Astrocyte (in vitro differentiated cells and primary cell): ENCODE data around the gene RPS6KA2. TPM values are rescaled to one million over a fixed set of nuclear protein-coding genes. Genes with fewer than 3 reads are reported as not detected.

Source experiments
- DNase-seq: peaks from one replicate; pipeline ENCODE4 v3.0.0-alpha.2; 2010; ENCODE audit warnings: low read depth
- FAIRE-seq: peaks from 2 replicates; lab custom pipeline; 2011; peaks lifted over from hg19 to GRCh38; lab: Jason Lieb, UNC
- H2AFZ ChIP-seq: 2 replicates; pipeline ENCODE4 v1.6.0; 2012; ENCODE audit warnings: low read depth, low read length, inconsistent platforms
- H3K27ac ChIP-seq: 2 replicates; pipeline ENCODE4 v1.5.1; 2011; ENCODE audit warnings: low read depth, low read length, inconsistent platforms
- H3K27me3 ChIP-seq: 2 replicates; pipeline ENCODE4 v1.6.0; 2011; ENCODE audit warnings: low read length, inconsistent platforms; ENCODE audit not compliant: insufficient read depth
- H3K36me3 ChIP-seq: 2 replicates; pipeline ENCODE4 v1.5.1; 2011; ENCODE audit warnings: low read length, inconsistent platforms; ENCODE audit not compliant: insufficient read depth
- H3K4me1 ChIP-seq: 2 replicates; pipeline ENCODE4 v1.5.1; 2011; ENCODE audit warnings: low read length, inconsistent platforms; ENCODE audit not compliant: insufficient read depth
- H3K4me2 ChIP-seq: 2 replicates; pipeline ENCODE4 v1.6.0; 2012; ENCODE audit warnings: low read length, inconsistent platforms
- H3K4me3 ChIP-seq: 2 replicates; pipeline ENCODE4 v1.5.1; 2011; ENCODE audit warnings: low read depth, mild to moderate bottlenecking, low read length, inconsistent platforms; ENCODE audit not compliant: insufficient read depth
- H3K79me2 ChIP-seq: 2 replicates; pipeline ENCODE4 v1.6.0; 2012; ENCODE audit warnings: mild to moderate bottlenecking, low read length, inconsistent platforms; ENCODE audit not compliant: insufficient read depth
- H3K9ac ChIP-seq: 2 replicates; pipeline ENCODE4 v1.6.0; 2012; ENCODE audit warnings: mild to moderate bottlenecking, low read length, inconsistent platforms
- H3K9me3 ChIP-seq: 2 replicates; pipeline ENCODE4 v1.5.1; 2012; ENCODE audit warnings: low read depth, mild to moderate bottlenecking, low read length, inconsistent platforms; ENCODE audit not compliant: insufficient read depth
- H4K20me1 ChIP-seq: 2 replicates; pipeline ENCODE4 v1.6.0; 2012; ENCODE audit warnings: low read length, inconsistent platforms; ENCODE audit not compliant: insufficient read depth
- H3K27ac Mint-ChIP-seq: one replicate; pipeline ENCODE4 v1.8.0; 2021; ENCODE audit warnings: mild to moderate bottlenecking, mixed read lengths; ENCODE audit not compliant: unreplicated experiment
- H3K27me3 Mint-ChIP-seq: one replicate; pipeline ENCODE4 v1.8.0; 2021; ENCODE audit warnings: low read depth, mixed read lengths; ENCODE audit not compliant: unreplicated experiment
- H3K36me3 Mint-ChIP-seq: one replicate; pipeline ENCODE4 v1.8.0; 2021; ENCODE audit warnings: low read depth, mixed read lengths; ENCODE audit not compliant: unreplicated experiment
- H3K4me1 Mint-ChIP-seq: one replicate; pipeline ENCODE4 v1.8.0; 2021; ENCODE audit warnings: low read depth, mixed read lengths; ENCODE audit not compliant: unreplicated experiment
- H3K4me3 Mint-ChIP-seq: one replicate; pipeline ENCODE4 v1.8.0; 2021; ENCODE audit warnings: mild to moderate bottlenecking, moderate library complexity, mixed read lengths; ENCODE audit not compliant: unreplicated experiment
- H3K9me3 Mint-ChIP-seq: one replicate; pipeline ENCODE4 v1.8.0; 2021; ENCODE audit warnings: mild to moderate bottlenecking, mixed read lengths; ENCODE audit not compliant: unreplicated experiment
- CTCF ChIP-seq: IDR thresholded peaks from 2 replicates; pipeline ENCODE4 v1.5.1; 2011; ENCODE audit warnings: low read depth, mild to moderate bottlenecking, inconsistent platforms, low read length, moderate library complexity; ENCODE audit not compliant: insufficient read depth
- EZH2 ChIP-seq: IDR thresholded peaks from 2 replicates; pipeline ENCODE4 v1.6.1; 2012; ENCODE audit warnings: mild to moderate bottlenecking, low read length, inconsistent platforms; ENCODE audit not compliant: insufficient read depth
- total RNA-seq: library from RNA; stranded (reverse); gene quantifications from 2 replicates; pipeline ENCODE4 v1.2.1, GENCODE V29; 2021

The RPS6KA2 gene
- total RNA-seq, 1 donor from 2014 or later: 33.5 TPM

- no peak overlapping the region for H2AFZ ChIP-seq
- no peaks in the 10 kb centered on the region for H3K36me3 ChIP-seq
- H3K9ac ChIP-seq: no peak overlapping the region
- H3K4me3 ChIP-seq: no peak overlapping the region
- no peak overlapping the region for H3K4me2 ChIP-seq
- H4K20me1 ChIP-seq: no peaks in the 10 kb centered on the region
- TF ChIP-seq EZH2 (no peak), CTCF (no peak)
- H3K36me3 Mint-ChIP-seq: peaks cover 14% of the 10 kb centered on the region
- no peak for FAIRE-seq
- peaks cover 11% of the 10 kb centered on the region for H3K4me1 ChIP-seq
- no peak overlapping the region for H3K27ac ChIP-seq
- H3K27me3 ChIP-seq: no peaks in the 10 kb centered on the region
- no peaks in the 10 kb centered on the region for H3K27me3 Mint-ChIP-seq
- H3K79me2 ChIP-seq: peaks cover 67% of the 10 kb centered on the region
- no peaks in the 10 kb centered on the region for H3K9me3 Mint-ChIP-seq
- no peak overlapping the region for H3K4me3 Mint-ChIP-seq
- peaks cover 4% of the 10 kb centered on the region for H3K9me3 ChIP-seq
- H3K27ac Mint-ChIP-seq: no peak overlapping the region
- H3K4me1 Mint-ChIP-seq: peaks cover 12% of the 10 kb centered on the region
- DNase-seq: no peak
Measured at GRCh38 chr6:166604911-166605310, 22.1 kb downstream of the RPS6KA2 start.

DNA sequence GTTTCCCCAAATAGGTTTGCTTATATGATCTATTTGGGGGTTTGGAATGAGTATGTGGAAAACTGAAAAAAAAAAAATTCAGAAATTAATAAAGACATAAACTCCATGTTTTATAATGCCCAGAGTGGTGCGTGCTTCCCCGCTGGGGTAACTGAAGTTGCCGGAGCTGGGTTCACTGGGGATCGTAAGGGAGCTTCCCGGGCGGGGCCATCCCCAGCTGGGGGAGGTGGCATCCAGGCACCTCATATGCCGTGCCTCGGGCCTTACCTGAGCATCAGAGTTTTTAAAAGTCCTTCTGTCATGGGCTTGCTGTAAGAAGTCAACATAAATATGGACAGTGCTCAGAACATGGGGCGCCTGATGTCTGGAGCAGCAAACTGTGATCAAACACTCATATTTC is 22.7 kb downstream of the RPS6KA2 start:
- H2AFZ ChIP-seq: no peak overlapping the region
- H3K79me2 ChIP-seq: peaks cover 70% of the 10 kb centered on the region

More for the DNA sequence above, 22.7 kb downstream of the RPS6KA2 start:
- Histone ChIP-seq H3K9me3 (peaks cover 4% of the 10 kb centered on the region), H3K4me3 (no peak overlapping the region), H4K20me1 (no peaks in the 10 kb centered on the region), H3K4me2 (no peak overlapping the region), H3K4me1 (peaks cover 17% of the 10 kb centered on the region), H3K27ac (no peak overlapping the region), H3K36me3 (no peaks in the 10 kb centered on the region), H3K27me3 (no peaks in the 10 kb centered on the region), H3K9ac (no peak overlapping the region)
- TF ChIP-seq CTCF (no peak), EZH2 (no peak)
- FAIRE-seq (no peak), DNase-seq (no peak)
- no peak overlapping the region for H3K4me3 Mint-ChIP-seq
- peaks cover 17% of the 10 kb centered on the region for H3K4me1 Mint-ChIP-seq
- no peaks in the 10 kb centered on the region for H3K9me3 Mint-ChIP-seq
- no peak overlapping the region for H3K27ac Mint-ChIP-seq
- no peaks in the 10 kb centered on the region for H3K27me3 Mint-ChIP-seq
- H3K36me3 Mint-ChIP-seq: peaks cover 14% of the 10 kb centered on the region
